ENCODE data around the gene PDE6B. TPM values are rescaled to one million over a fixed set of nuclear protein-coding genes. Genes with fewer than 3 reads are reported as not detected.
"Not testable (repeated sequence)": the region's sequence is repeated elsewhere in the genome, so short reads cannot be mapped to it uniquely, and the experiment has no call there.

Gene PDE6B
- total RNA-seq, 2 experiments from 2014 or later, result 8.7 to 11.4 TPM

DNA sequence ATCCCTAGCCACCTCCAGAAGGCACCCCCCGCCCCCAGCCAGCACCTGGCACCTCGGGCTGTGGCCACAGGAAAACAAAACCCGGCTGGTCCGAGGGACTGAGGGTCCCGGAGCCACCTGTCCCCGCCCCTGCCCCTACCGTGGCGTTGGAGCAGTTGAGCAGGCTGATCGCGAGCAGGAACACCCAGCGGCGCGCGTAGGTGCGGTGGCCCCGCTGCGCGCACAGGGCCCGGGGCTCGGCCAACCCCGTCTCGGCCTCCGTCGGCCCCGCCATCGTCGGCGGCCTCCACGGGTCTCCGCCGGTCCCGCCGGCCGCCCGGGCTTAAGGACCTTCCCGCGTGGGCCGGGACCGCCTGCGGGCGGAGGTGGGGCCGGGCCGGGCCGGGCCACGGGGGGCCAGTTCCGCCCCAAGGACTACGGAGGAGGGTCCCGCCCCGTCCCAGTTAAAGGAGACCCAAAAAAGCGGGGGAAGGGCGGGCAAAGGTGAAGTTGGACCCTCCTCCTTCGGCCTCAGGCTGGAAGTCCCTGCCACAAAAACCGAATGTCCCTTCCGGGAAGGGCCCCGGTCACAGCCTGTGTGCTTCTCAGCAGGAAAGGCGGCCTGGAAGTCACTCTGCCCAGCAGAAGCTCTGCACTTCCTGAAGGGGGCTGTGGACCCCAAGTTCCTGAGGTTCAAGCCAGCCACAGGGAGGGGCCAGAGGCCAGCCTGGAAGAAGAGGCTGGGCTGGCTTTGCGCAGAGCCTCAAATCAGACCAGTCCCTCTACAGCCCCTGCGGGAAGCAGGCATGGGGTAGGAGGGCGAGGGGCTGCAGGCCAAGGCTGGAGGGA is 63.7 kb downstream of the PDE6B start, which contains the start of gene SLC49A3:
Gene SLC49A3, minus strand, starts transcription at position 298 of the 828 bp plus-strand sequence. Its CDS starts 24 bp downstream, at position 274.
- ChIA-PET POLR2A (no interaction called here), CTCF (no interaction called here)

DNA sequence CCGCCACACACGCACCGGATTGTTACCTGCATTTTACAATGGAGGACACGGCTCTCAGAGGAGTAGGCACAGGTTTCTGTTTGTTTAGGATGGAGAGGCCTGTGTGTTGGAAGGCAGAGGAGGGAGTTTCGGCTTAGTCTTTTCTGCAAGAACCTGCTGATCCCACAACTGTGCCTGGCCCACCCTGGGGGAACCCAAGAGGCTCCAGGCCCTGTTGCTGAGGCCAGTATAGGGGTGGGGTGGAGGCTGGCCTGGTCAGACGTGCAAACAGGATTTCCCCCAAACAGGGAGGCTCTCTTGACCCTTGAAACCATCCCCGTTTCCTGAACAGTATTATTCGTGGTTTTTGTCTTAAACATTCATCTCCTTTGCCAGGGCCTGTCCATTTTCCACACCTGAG is 64.3 kb downstream of the PDE6B start:
- POLR2A ChIA-PET, result no interaction called here
- CTCF ChIA-PET, result no interaction called here

DNA sequence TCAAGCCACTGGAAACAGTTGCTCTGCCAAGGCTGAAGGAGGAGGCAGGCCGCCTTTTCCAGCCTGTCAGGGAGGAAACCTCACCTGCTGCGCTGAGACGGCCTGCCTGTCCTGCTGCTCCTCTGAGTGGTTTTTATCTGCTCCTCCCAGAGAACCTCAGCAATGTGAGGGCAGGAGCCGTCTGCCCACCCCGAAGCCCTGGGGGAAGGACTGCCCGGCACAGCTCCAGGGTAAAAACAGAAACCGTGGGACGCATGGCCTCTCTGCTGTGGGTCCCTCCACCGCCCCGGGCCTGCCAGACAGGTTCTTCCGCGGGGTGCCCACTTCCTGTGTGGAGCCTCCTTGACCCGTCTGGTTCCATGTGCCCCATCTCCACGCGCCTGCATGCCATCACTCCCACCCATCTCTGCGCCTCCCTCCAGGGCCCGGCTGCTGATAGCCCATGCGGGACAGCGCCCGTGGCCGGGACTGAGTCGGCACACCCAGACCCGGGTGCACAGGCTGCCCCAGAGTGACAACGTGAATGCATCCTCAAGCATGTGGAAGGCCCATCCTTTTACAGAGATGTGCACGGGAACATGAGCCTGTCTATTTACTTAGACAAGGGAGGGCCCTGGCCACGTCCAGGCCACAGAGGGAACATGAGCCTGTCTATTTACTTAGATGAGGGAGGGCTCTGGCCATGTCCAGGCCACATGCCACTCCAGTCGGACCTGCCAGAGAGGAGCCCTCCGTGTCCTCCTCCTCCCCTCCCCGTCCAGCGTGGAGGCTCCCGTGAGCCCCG is 67.6 kb downstream of the PDE6B start:
- POLR2A ChIA-PET, result no interaction called here

DNA sequence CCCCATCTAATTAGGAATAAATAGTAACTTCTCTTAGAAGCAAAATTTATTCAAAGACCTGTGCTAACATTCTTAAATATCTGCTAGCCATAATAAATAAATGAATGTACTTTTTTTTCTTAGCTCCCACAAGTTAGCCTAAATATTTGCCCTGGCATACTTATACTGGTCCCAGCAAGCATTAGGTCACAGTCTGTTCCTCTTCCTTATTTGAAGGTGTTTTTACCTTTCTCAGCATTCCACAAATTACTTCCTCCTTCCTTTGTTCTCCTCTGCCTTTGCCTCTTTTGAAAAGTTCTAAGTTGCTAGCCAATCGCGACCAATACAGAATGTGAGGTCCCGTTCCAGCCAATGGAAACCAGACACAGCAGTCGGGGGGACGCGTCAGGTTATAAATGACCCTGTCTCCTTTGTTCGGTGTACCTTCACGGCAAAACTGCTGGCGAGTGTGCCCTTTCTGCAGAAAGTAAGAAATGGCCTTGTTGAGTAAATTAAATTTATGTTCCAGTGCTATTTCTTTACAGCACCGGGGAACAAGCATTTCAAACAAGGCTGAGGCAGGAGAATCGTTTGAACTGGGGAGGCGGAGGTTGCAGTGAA is 69.1 kb downstream of the PDE6B start:
- POLR2A ChIA-PET, CTCF ChIA-PET: not testable (repeated sequence)

More for the DNA sequence above, 67.6 kb downstream of the PDE6B start:
- CTCF ChIA-PET, result no interaction called here

DNA sequence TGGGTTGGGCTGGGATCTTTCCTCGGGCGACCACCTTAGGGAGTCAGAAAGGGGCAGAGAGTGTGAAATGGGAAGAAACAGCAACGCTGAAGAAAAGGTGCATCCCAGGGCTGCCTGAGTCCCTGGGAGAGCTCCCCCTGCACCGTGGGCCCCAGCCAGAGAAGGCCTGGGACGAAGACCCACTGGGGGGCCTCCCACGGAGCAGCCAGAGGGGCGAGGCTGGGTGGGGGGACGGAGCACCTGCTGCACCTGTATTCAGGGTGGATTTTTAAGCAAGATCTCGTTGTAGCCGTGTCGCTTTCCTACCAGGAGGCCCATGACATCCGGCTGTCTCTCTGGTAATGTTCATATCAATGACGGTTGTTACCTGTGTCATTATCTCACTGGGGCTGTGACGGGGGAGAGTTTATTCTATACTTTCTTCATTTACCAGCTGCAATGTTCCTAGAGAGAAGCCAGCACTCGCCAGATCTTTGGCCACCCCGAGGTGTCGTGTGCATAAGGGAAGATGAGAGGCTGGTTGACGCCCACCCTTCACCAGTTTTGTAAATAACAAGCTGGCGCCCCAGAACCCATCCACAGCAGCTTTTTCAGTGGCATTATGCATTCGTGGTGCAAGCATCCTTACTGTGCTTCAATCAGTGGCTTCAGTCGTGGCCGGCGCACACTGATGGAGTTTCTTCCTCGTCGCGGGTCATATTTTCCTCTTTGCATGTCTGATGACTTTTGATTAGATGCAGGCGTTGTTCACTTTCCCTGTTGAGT is 74.6 kb downstream of the PDE6B start:
- CTCF ChIA-PET, result no interaction called here
- POLR2A ChIA-PET, result no interaction called here

DNA sequence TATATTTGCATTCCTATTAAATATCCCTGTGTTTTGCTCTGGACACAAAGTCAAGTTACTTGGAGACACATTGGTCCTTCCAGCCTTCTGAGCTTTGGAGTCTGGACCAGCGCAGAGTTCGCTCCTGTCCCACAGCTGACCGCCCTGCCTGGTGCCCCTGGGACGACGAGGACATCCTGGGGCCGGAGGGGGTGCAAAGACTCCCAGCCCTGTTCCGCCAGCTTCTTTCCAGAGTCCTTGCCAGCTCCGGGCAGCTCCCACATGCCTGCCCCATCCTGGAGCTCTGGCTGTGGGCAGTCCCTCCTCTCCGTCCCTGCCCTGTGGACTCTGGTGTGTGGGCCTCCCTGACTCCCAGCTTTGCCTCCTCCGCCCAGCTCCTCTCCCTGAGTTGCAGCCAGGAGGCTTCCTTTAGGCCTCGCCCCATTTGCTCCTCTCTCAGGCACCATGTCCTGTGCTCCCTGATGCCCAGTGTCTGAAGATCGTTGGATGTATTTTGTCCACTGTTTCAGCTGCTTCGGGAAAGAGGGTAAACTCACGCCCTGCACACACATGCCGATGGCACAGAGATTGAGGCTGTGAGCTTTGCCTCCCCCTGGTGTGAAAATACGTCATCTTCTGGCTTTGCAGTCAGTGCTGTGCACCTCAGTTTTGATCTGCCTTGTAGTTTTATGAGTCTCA is 75.4 kb downstream of the PDE6B start:
- POLR2A ChIA-PET, result no interaction called here
- CTCF ChIA-PET, result interaction anchor here (1.4 kb wide), 1 partner anchor 14 kb away, joined by 3 read pairs; no protein-coding TSS in a partner anchor

DNA sequence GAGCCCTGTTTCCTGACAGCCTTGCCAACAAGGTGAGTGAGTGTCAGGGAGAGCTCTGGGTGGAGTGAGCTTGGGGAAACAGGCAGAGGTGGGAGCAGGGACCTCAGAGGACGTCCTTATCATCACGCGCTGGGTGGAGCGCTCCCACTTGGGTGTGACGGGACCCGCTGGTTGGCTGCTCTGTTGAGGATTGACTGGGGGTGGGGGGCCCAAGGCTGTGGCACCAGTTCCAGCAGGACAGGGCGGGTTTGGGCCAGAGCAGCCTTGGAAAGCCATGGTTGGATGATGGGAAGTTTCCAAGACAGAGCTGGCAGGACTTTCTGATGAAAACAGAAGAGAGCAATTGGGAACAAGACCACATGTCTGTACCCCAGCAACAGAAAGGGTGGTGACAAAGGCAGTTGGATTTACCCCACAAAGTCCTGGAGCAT is 77.3 kb downstream of the PDE6B start:
- CTCF ChIA-PET, result no interaction called here
- POLR2A ChIA-PET, result no interaction called here

DNA sequence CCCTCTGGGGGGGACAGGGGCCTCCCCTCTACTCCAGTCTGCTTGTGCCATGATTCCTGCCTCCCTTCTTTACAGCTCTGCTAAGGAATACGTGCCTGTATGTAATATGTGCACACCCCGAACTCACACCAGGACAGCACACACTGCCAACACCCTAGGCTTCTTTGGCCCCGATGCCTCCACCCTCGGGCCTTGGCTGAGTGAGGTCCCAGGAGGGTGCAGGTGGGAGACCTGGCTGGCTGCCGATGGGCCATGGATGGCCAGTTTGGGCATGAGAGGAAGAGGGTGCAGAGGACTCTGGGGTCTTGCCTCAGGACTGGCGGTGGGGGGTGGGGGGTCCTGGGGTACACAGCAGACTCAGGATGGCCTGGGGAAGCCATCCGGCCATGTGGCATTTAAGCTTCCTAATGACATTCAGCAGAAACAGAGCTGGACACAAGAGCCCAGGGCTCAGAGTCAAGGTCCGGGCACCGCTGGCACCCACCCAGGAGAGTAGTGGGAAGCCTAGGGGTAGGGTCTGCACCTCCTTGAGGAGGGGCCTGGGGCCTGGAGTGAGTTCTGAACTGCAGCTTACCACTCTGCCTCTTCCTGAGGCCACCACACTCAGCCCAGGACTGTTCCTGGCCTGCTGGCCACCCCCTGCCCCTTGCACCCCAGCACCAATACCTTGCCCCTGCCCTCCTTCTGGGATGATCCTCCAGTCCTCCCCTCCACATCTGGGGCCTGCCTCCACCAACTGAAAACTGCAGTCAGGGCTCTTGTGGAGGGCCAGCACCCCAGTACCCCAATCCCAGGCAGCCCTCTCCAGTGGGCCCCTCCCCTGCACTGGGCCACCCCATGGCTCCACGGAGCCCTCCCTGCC is 78.2 kb downstream of the PDE6B start:
- POLR2A ChIA-PET, result no interaction called here
- CTCF ChIA-PET, result no interaction called here

DNA sequence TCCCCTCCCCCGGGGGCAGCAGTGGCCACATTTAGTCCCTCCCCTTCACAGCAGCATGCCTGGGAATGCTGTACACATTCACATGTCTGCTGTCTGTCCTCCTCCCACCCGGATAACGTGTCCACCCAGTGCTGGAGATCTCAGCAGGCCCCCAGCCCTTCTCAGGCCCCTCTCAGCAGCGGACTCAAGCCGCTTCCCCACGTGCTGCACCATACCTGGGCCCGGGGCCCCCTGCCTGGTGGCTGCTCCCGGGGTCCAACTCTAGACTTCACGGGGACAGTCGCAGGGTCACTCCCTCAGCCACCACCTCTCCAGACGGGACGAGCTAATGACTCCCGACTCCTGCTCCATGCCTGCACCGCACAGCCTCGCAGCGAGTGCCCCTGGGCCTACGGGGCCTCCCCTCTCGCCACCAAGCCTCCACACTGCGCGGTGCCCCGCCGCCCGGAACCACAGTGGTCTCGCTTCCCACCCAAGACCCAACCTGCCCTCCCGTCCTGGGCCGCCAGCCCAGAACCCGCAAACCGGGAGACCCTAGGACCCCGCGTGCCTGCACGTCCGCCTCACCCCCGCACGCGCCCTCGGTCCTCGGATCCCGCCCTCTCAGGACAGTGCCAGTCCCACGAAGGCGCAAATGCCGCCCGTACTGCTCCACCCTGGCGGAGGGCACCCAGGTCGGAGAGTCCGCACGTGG is 79.0 kb downstream of the PDE6B start:
- ChIA-PET POLR2A (no interaction called here), CTCF (no interaction called here)

DNA sequence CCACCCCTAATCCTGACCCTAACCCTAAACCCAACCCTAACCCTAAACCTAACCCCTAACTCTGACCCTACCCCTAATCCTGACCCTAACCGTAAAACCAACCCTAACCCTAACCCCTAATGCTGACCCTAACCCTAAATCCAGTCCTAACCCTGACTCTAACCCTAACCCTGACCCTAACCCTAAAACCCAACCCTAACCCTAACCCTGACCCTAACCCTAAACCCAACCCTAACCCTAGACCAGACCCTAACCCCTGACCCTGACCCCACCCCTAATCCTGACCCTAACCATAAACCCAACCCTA is 79.6 kb downstream of the PDE6B start:
- ChIA-PET POLR2A (no interaction called here), CTCF (interaction anchor here (0.6 kb wide), 1 partner anchor 497 kb away, joined by 3 read pairs; no protein-coding TSS in a partner anchor)

DNA sequence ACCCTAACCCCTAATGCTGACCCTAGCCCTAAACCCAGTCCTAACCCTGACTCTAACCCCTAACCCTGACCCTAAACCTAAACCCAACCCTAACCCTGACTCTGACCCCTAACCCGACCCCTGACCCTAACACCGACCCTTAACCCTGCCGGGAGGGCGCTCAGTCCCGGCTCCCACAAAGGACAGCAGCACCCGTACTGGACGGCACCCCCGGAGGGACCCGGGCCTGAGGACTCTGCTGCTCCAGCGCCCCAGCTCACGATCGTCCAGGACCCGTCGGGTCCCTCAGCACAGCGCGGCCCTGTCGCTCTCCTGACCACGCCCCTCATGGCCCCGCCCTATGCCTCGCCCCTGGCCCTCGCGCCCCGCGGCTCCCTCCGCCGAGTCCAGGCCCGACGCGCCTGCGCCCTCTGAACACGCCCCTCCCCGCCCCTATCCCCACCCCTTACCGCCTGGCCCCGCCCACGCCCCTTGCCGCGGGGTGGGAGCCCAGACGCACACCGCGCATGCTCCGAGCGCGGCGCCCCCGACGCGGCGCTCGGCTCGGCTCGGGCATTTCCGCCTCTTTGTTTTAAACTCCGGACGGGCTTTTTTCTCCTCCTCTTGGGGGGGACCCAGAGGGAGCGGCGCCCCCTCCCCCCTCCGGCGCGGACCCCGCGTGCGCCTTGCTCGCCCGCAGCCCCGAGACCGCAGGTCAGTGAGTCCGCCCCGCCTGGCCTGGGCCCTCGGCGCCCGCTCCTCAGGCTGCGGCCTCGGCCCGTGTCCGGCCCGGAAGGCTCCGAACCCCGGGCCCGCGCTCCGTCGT is 80.1 kb downstream of the PDE6B start, which contains the start of gene PCGF3:
Gene PCGF3, plus strand, starts transcription at position 555 of the 805 bp plus-strand sequence. CDS start 27,849 bp downstream, outside the sequence.
- ChIA-PET CTCF (interaction anchor here (0.6 kb wide), 1 partner anchor 496 kb away, joined by 3 read pairs; no protein-coding TSS in a partner anchor), POLR2A (no interaction called here)

DNA sequence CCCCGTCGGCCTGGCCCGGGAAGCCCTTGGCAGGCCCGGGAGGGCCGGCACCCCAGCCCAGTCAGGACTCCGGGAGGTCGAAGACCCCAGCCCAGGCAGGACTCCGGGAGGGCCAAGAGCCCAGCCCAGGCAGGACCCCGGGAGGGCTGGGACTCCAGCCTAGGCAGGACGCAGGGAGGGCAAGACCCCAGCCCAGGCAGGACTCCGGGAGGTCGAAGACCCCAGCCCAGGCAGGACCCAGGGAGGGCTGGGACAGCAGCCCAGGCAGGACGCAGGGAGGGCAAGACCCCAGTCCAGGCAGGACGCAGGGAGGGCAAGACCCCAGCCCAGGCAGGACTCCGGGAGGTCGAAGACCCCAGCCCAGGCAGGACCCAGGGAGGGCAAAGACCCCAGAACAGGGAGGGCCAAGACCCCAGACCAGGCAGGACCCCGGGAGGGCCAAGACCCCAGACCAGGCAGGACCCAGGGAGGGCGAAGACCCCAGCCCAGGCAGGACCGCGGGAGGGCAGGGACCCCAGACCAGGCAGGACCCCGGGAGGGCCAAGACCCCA is 80.8 kb downstream of the PDE6B start:
- POLR2A ChIA-PET, result not testable (repeated sequence)

DNA sequence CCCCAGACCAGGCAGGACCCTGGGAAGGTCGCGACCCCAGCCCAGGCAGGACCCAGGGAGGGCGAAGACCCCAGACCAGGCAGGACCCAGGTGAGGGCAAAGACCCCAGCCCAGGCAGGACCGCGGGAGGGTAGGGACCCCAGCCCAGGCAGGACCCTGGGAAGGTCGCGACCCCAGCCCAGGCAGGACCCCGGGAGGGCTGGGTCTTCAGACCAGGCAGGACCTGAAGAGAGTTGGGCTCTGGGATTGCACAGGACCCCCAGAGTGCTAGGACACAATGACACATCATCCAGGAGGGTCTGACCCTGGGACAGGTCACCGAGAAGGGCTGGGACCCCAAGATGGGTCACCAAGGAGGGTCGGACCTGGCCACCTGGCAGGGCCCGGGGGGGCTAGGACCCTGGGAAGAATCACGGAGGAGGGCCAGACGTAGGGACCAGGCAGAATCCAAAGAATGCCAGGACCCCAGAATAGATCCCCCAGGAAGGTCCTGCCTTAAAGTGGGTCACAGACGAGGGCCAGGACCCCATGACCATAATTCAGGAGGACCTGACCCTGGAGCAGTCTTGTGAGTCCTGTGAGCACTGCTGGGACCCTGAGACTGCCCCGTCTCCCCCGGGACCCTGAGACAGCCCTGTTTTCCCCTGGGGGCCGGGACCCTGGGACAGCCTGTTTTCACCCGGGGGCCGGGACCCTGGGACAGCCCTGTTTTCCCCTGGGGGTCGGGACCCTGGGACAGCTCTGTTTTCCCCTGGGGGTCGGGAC is 81.6 kb downstream of the PDE6B start:
- ChIA-PET CTCF (no interaction called here), POLR2A (no interaction called here)

More for the DNA sequence above, 80.8 kb downstream of the PDE6B start:
- CTCF ChIA-PET, result not testable (repeated sequence)

DNA sequence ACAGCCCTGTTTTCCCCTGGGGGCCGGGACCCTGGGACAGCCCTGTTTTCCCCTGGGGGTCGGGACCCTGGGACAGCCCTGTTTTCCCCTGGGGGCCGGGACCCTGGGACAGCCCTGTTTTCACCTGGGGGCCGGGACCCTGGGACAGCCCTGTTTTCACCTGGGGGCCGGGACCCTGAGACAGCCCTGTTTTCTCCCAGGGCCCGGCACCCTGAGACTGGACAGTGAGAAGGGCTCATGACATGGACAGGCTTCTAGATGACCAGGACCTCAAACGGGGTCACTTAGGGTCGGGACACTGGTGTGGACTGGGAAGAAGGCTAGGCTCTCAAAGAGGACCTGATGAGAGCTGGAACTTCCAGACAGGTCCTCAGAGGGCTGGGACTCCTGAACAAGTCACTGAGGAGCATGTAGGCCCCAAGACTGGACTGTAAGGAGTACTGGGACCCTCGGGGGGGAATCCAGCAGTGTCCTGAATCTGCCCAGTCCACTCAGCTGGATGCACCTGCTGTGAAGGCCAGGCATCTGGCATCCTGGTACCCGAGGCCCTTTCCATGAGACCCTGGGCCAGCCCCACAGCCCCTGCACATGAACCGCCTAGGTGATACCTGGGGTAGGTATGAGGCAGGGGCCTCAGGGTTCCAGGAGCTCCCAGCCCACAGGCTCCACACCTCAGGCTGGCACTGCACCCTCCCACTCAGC is 82.7 kb downstream of the PDE6B start:
- POLR2A ChIA-PET, result no interaction called here
- CTCF ChIA-PET, result no interaction called here

DNA sequence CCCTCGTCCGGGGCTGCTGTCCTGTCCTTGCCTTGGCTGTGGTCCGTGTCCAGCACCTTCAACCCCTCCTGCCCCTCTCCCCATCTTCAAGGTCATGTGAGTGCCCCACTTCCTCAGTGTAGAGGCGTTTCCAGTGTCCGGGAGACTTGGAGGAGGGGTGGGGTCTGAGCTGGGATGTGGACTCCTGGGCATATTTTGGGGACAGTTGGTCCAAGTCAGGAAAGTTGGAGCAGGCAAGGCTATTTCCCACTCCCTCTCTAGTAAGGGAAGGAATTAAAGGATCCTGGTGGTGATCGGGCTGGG is 83.2 kb downstream of the PDE6B start:
- CTCF ChIA-PET, result no interaction called here
- POLR2A ChIA-PET, result no interaction called here

DNA sequence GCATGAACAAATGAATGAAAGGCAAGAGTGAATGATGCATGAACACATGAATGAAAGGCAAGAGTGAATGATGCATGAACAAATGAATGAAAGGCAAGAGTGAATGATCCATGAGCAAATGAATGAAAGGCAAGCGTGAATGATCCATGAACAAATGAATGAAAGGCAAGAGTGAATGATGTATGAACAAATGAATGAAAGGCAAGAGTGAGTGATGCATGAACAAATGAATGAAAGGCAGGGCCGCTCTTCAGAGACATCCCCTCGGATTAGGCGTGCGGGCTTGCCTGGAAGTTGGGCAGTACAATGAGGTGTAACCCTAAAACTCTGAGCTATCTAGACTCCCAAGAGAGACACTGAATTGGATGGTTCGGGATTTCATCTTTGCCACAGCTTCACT is 84.0 kb downstream of the PDE6B start:
- ChIA-PET CTCF (interaction anchor here (0.9 kb wide), 1 partner anchor 107 kb away, joined by 4 read pairs; no protein-coding TSS in a partner anchor), POLR2A (no interaction called here)

All from activated CD8-positive, alpha-beta memory T cell treated with anti-CD3 and anti-CD28 coated beads for 36 hours (primary cell).